HG03196 (cell line): ENCODE measurements around the gene SGSH.

Experiments used
- ATAC-seq: cut with Tn5 transposase; IDR thresholded peaks from one replicate; pipeline ENCODE4 v1.9.1; 2021; ENCODE audit not compliant: unreplicated experiment

Gene SGSH

GRCh38 chr17:80187090-80187489 lies 33.0 kb downstream of the SGSH start:
- ATAC-seq, result no peak

GRCh38 chr17:80185968-80186367 lies 34.2 kb downstream of the SGSH start:
- ATAC-seq, result no peak

GRCh38 chr17:80184423-80184714 lies 35.8 kb downstream of the SGSH start:
- ATAC-seq, result no peak

GRCh38 chr17:80183581-80184422 lies 36.3 kb downstream of the SGSH start:
- no peak for ATAC-seq

GRCh38 chr17:80182845-80183223 lies 37.3 kb downstream of the SGSH start:
- ATAC-seq, result no peak

- no peak for ATAC-seq
These were observed 37.9 kb downstream of the SGSH start for GRCh38 chr17:80182118-80182844.

- no peak for ATAC-seq
These were observed 38.7 kb downstream of the SGSH start for GRCh38 chr17:80181431-80181830.

GRCh38 chr17:80180192-80180591 lies 39.9 kb downstream of the SGSH start:
- no peak for ATAC-seq

GRCh38 chr17:80177986-80178595 lies 42.0 kb downstream of the SGSH start:
- ATAC-seq, result no peak

GRCh38 chr17:80176757-80177156 lies 43.4 kb downstream of the SGSH start:
- no peak for ATAC-seq

GRCh38 chr17:80173916-80174315 lies 46.2 kb downstream of the SGSH start:
- ATAC-seq, result no peak

GRCh38 chr17:80173126-80173525 lies 47.0 kb downstream of the SGSH start:
- ATAC-seq, result no peak

GRCh38 chr17:80171681-80172080 lies 48.5 kb downstream of the SGSH start:
- no peak for ATAC-seq

GRCh38 chr17:80169784-80170500 lies 50.2 kb downstream of the SGSH start, which contains the start of gene CARD14:
TSS of gene CARD14 (plus strand) at chr17:80170030. CDS start at chr17:80181439, 11,409 bp downstream.
- ATAC-seq, result no peak

- no peak for ATAC-seq
These were observed 51.0 kb downstream of the SGSH start for GRCh38 chr17:80169107-80169506.

GRCh38 chr17:80168371-80168770 lies 51.8 kb downstream of the SGSH start:
- no peak for ATAC-seq

- no peak for ATAC-seq
These were observed 53.7 kb downstream of the SGSH start for GRCh38 chr17:80166446-80166845.

GRCh38 chr17:80164185-80164584 lies 55.9 kb downstream of the SGSH start:
- no peak for ATAC-seq

- ATAC-seq, result no peak
These were observed 56.8 kb downstream of the SGSH start for GRCh38 chr17:80163336-80163735.

GRCh38 chr17:80160536-80160935 lies 59.6 kb downstream of the SGSH start:
- ATAC-seq, result no peak
